GM23248 (cell line): ENCODE results near the gene NFIC. TPM values are rescaled to one million over a fixed set of nuclear protein-coding genes. Genes with fewer than 3 reads are reported as not detected.

Experiments
- DNase-seq: peaks from one replicate; pipeline ENCODE4 v3.0.0-alpha.2; 2015
- H2AFZ ChIP-seq: fragments of 200-600 bp; sonication (generic); 2 replicates; pipeline ENCODE4 v1.6.1; 2016; ENCODE audit warnings: antibody characterized with exemption
- H3F3A ChIP-seq: fragments of 200-600 bp; sonication (generic); 2 replicates; pipeline ENCODE4 v1.6.1; 2016; ENCODE audit warnings: mild to moderate bottlenecking, antibody characterized with exemption, mixed run types; ENCODE audit not compliant: insufficient read depth
- H3K27ac ChIP-seq: fragments of 200-600 bp; sonication (generic); 2 replicates; pipeline ENCODE4 v1.5.1; 2016; ENCODE audit warnings: mild to moderate bottlenecking
- H3K27me3 ChIP-seq: fragments of 200-600 bp; sonication (generic); replicated peaks from 2 replicates; pipeline ENCODE4 v1.6.1; 2016; ENCODE audit warnings: mild to moderate bottlenecking; ENCODE audit not compliant: insufficient read depth
- H3K36me3 ChIP-seq: fragments of 200-600 bp; sonication (generic); 2 replicates; pipeline ENCODE4 v1.6.1; 2016; ENCODE audit warnings: low read depth, mild to moderate bottlenecking
- H3K4me1 ChIP-seq: fragments of 200-600 bp; sonication (generic); 2 replicates; pipeline ENCODE4 v1.6.1; 2016; ENCODE audit warnings: mild to moderate bottlenecking; ENCODE audit not compliant: insufficient read depth
- H3K4me2 ChIP-seq: fragments of 200-600 bp; sonication (generic); one replicate; pipeline ENCODE4 v1.6.1; 2016; ENCODE audit warnings: mild to moderate bottlenecking; ENCODE audit not compliant: unreplicated experiment
- H3K4me3 ChIP-seq: fragments of 200-600 bp; sonication (generic); 2 replicates; pipeline ENCODE4 v1.5.1; 2016; ENCODE audit warnings: mild to moderate bottlenecking
- H3K79me2 ChIP-seq: fragments of 200-600 bp; sonication (generic); 2 replicates; pipeline ENCODE4 v1.6.1; 2016; ENCODE audit warnings: mild to moderate bottlenecking; ENCODE audit not compliant: insufficient read depth
- H3K9ac ChIP-seq: fragments of 200-600 bp; sonication (generic); 2 replicates; pipeline ENCODE4 v1.6.1; 2016; ENCODE audit warnings: mild to moderate bottlenecking
- H3K9me2 ChIP-seq: fragments of 200-600 bp; sonication (generic); 2 replicates; pipeline ENCODE4 v1.6.1; 2016; ENCODE audit warnings: mixed run types, mild to moderate bottlenecking, moderate library complexity; ENCODE audit not compliant: insufficient read depth
- H3K9me3 ChIP-seq: fragments of 200-600 bp; sonication (generic); one replicate; pipeline ENCODE4 v1.6.1; 2017; ENCODE audit warnings: low read depth
- H4K20me1 ChIP-seq: fragments of 200-600 bp; sonication (generic); 2 replicates; pipeline ENCODE4 v1.6.0; 2016; ENCODE audit not compliant: insufficient read depth
- EZH2 ChIP-seq: fragments of 200-600 bp; sonication (generic); IDR thresholded peaks from 2 replicates; pipeline ENCODE4 v1.6.1; 2018; ENCODE audit warnings: antibody characterized with exemption, mild to moderate bottlenecking; ENCODE audit not compliant: insufficient read depth, poor library complexity, severe bottlenecking
- EZH2phosphoT487 ChIP-seq: fragments of 200-600 bp; sonication (generic); IDR thresholded peaks from 2 replicates; pipeline ENCODE4 v1.6.1; 2018; ENCODE audit warnings: antibody characterized with exemption, moderate library complexity, mild to moderate bottlenecking, low read depth; ENCODE audit not compliant: insufficient read depth
- WGBS, 2 experiments: methylation state at CpG; one replicate each; pipeline ENCODE4 v1.1.6; 2015 to 2017; ENCODE audit warnings: low lambda C conversion rate in 2 of 2, low coverage in 1 of 2; ENCODE audit errors: missing lambda C conversion rate in 2 of 2; 5-methylcytosine and 5-hydroxymethylcytosine counted together
- in situ Hi-C: fragments of 300-500 bp; cut with MboI; formaldehyde crosslinking; loops from 2 replicates; pipeline ENCODE4 v1.15.0; 2020
- polyA plus RNA-seq: library from polyadenylated mRNA; unstranded; fragments of >200 nt; fragmentation: Nextera tagmentation; extraction: Ambion mirVana; gene quantifications from 2 replicates; pipeline ENCODE4 v1.2.1, GENCODE V29; 2016
- total RNA-seq: library from RNA; depleted of rRNA; stranded (reverse); fragments of >200 nt; shearing (Covaris generic); gene quantifications from 2 replicates; pipeline ENCODE4 v1.2.3, GENCODE V29; 2014

Gene NFIC
- total and polyA plus RNA-seq, 2 experiments from 2014 or later: 50.4 to 108 TPM

DNA sequence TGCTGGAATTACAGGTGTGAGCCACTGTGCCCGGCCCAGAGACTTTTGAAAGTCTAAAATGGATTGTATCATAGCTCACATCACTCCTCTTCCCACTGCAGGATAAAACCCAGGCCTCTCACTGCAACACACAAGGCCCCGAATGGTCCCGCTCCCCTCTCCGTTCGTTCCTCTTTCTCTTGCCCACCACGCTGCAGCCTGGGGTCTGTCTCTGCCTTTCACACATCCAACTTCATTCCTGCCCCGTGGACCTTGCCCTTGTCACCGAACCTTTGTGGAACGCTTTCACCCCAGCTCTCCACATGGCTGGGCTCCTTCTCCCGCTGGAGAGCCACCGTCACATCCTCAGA lies 42.6 kb downstream of the NFIC start:
- no peak for DNase-seq
- 85 to 86% methylated on average over 11 of the region's 11 CpGs for WGBS, 2 experiments
- H3K27ac ChIP-seq: 0 out of 2 replicates have a peak overlapping the region, but pooled peaks have one; percentile 74
- H3K27me3 ChIP-seq: no peaks in the 10 kb centered on the region
- no peaks in the 10 kb centered on the region for H3K9me3 ChIP-seq
- no peak overlapping the region for H3K9ac ChIP-seq
- in situ Hi-C loops: no loop called here
- no peak overlapping the region for H3K4me3 ChIP-seq
- no peaks in the 10 kb centered on the region for H3K9me2 ChIP-seq
- no peaks in the 10 kb centered on the region for H3K36me3 ChIP-seq
- no peak overlapping the region for H2AFZ ChIP-seq
- no peaks in the 10 kb centered on the region for H4K20me1 ChIP-seq
- H3K79me2 ChIP-seq: peaks cover 94% of the 10 kb centered on the region
- peaks cover 17% of the 10 kb centered on the region; the same call in 1 of the 2 replicates for H3K4me1 ChIP-seq
- TF ChIP-seq EZH2 (no peak), EZH2phosphoT487 (no peak)
- no peak overlapping the region for H3K4me2 ChIP-seq
- H3F3A ChIP-seq: peaks cover 14% of the 10 kb centered on the region; the same call in 1 of the 2 replicates

DNA sequence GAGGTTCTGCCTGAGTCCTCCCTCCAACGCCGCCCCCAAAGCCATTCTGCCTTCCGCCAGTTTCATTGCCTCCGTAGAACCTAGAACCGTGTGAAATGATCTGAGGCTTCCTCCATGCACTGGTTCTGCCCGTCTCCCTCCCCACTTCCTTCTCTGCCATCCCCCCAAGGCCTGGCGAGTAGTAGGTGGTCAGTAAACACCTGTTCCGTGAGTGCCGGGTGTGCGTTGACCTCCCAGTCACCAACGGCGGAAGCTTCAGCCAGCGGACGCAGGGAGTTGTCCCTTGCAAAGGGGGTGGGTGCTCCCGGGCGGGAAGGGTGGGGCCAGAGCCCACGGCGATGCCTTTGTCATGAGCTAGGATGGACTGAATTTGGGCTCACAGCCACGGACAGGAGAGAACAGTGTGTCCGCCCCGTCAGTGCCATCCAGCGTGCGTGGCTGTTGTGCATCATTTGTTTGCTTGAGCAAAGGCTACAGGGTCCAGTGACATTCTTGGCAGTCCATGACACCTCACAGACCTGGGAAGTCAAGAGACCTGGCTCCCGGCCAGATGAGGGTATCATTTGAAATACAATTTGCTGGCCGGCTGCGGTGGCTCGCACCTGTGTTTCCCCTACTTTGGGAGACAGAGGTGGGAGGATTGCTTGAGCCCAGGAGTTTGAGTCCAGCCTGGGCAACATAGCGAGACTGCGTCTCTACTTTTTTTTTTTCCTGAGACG lies 43.1 kb downstream of the NFIC start:
- in situ Hi-C loops: no loop called here
- H3K4me2 ChIP-seq: no peak overlapping the region
- no peaks in the 10 kb centered on the region for H4K20me1 ChIP-seq
- TF ChIP-seq EZH2 (no peak), EZH2phosphoT487 (no peak)
- H3F3A ChIP-seq: peaks cover 17% of the 10 kb centered on the region; the same call in 1 of the 2 replicates
- no peaks in the 10 kb centered on the region for H3K9me2 ChIP-seq
- H3K27ac ChIP-seq: no peak overlapping the region
- DNase-seq: peak; percentile 24
- peaks cover 18% of the 10 kb centered on the region; the same call in 1 of the 2 replicates for H3K4me1 ChIP-seq
- H3K9me3 ChIP-seq: no peaks in the 10 kb centered on the region
- no peaks in the 10 kb centered on the region for H3K27me3 ChIP-seq
- no peak overlapping the region for H3K9ac ChIP-seq
- H3K79me2 ChIP-seq: peaks cover 99% of the 10 kb centered on the region
- no peaks in the 10 kb centered on the region for H3K36me3 ChIP-seq
- WGBS, 2 experiments: 57 to 62% methylated on average over 26 to 30 of the region's 30 CpGs
- H2AFZ ChIP-seq: no peak overlapping the region
- H3K4me3 ChIP-seq: no peak overlapping the region

DNA sequence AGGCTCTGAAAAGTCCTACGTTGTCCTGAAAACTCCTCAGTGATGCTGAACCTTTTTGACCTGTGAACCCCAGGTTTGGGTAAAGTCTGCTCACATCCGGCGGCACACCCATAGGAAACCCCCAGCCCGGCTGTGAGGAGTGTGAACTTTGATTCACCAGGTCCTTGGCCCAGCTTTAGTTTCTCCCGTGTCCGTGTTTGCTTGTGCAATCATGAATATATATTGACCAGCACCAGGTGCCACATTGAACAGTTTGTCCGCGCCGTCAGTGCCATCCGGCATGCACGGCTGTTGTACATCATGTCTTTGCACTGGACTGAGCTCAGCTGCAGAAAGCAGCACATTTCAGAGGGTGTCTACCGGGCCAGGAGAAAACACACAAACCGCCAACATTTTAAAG lies 45.3 kb downstream of the NFIC start:
- H3K9ac ChIP-seq: no peak overlapping the region
- no peaks in the 10 kb centered on the region for H3K9me3 ChIP-seq
- TF ChIP-seq EZH2phosphoT487 (no peak), EZH2 (no peak)
- no peaks in the 10 kb centered on the region for H3K9me2 ChIP-seq
- no peak overlapping the region for H3K4me3 ChIP-seq
- peaks cover 99% of the 10 kb centered on the region for H3K79me2 ChIP-seq
- H3K36me3 ChIP-seq: no peaks in the 10 kb centered on the region
- H3K4me2 ChIP-seq: no peak overlapping the region
- H4K20me1 ChIP-seq: no peaks in the 10 kb centered on the region
- no peaks in the 10 kb centered on the region for H3K27me3 ChIP-seq
- no peak for DNase-seq
- no peak overlapping the region for H2AFZ ChIP-seq
- 67 to 70% methylated on average over 13 of the region's 13 CpGs for WGBS, 2 experiments
- no peak overlapping the region for H3K27ac ChIP-seq
- H3F3A ChIP-seq: peaks cover 25% of the 10 kb centered on the region
- peaks cover 12% of the 10 kb centered on the region; the same call in 1 of the 2 replicates for H3K4me1 ChIP-seq
- in situ Hi-C loops: no loop called here

DNA sequence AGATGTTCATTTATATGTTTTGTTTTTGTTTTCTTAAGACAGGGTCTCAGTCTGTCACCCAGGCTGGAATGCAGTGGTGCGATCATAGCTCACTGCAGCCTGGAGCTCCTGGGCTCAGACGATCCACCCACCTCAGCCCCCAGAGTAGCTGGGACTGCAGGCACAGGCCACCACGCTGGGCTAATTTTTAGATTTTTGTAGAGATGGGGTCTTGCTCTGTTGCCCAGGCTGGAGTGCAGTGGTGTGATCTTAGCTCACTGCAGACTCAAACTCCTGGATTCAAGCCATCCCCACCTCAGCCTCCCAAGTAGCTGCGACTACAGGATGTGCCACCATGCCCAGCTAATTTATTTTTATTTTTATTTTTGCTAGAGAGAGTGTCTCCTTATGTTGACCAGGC lies 45.7 kb downstream of the NFIC start:
- in situ Hi-C loops: no loop called here
- peaks cover 99% of the 10 kb centered on the region for H3K79me2 ChIP-seq
- no peaks in the 10 kb centered on the region for H3K9me2 ChIP-seq
- no peak overlapping the region for H2AFZ ChIP-seq
- WGBS, 2 experiments: 84 to 86% methylated on average over 4 of the region's 4 CpGs
- H3K36me3 ChIP-seq: no peaks in the 10 kb centered on the region
- H3K9me3 ChIP-seq: no peaks in the 10 kb centered on the region
- no peaks in the 10 kb centered on the region for H4K20me1 ChIP-seq
- TF ChIP-seq EZH2 (no peak), EZH2phosphoT487 (no peak)
- no peak for DNase-seq
- peaks cover 12% of the 10 kb centered on the region; the same call in 1 of the 2 replicates for H3K4me1 ChIP-seq
- no peak overlapping the region for H3K4me3 ChIP-seq
- no peak overlapping the region for H3K9ac ChIP-seq
- peaks cover 25% of the 10 kb centered on the region for H3F3A ChIP-seq
- H3K27me3 ChIP-seq: no peaks in the 10 kb centered on the region
- H3K4me2 ChIP-seq: no peak overlapping the region
- H3K27ac ChIP-seq: no peak overlapping the region

DNA sequence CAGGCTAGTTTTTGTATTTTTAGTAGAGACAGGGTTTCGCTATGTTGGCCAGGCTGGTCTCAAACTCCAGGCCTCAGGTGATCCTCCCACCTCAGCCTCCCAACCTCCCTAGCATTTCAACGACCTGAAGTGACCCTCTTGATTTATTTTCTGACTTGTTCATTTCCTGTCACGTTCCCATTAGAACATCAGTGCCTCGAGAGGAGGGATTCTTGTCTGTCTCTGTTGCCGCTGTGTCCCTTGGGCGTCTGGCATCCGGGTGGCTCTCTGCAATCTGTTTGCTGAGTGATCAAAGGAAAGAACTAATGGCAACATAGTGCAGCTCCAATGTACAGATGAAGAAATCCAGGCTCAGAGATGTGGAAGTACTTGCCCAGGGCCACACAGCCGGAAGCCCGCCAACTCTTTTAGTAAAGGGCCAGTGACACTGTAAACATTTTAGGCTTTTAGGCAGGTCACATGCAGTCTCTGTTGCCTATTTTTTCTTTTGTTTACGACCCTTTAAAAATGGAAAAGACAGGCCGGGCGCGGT lies 47.5 kb downstream of the NFIC start:
- Histone ChIP-seq H3F3A (peaks cover 21% of the 10 kb centered on the region), H2AFZ (no peak overlapping the region), H3K9me3 (no peaks in the 10 kb centered on the region), H3K4me2 (no peak overlapping the region), H3K9me2 (no peaks in the 10 kb centered on the region), H3K27me3 (no peaks in the 10 kb centered on the region), H3K4me3 (no peak overlapping the region), H3K79me2 (peaks cover 97% of the 10 kb centered on the region), H3K36me3 (no peaks in the 10 kb centered on the region), H4K20me1 (no peaks in the 10 kb centered on the region), H3K4me1 (peaks cover 8% of the 10 kb centered on the region; the same call in 1 of the 2 replicates), H3K27ac (peak overlapping the region; percentile 13), H3K9ac (no peak overlapping the region)
- TF ChIP-seq EZH2phosphoT487: no peak
- no peak for TF ChIP-seq EZH2
- 35 to 41% methylated on average over 13 of the region's 13 CpGs for WGBS, 2 experiments
- in situ Hi-C loops: no loop called here
- DNase-seq: peak; percentile 32
